Mammary epithelial cell (primary cell): ENCODE results near the gene ATP13A3.

Source experiments
- CTCF ChIP-seq, 2 donors: IDR thresholded peaks in 1 of 2; conservative IDR thresholded peaks in 1 of 2; 2 replicates each; pipeline ENCODE4 v1.5.1; 2011 to 2012; ENCODE audit warnings: inconsistent platforms in 2 of 2, low read length in 2 of 2, mild to moderate bottlenecking in 2 of 2, control low read depth in 1 of 2, low read depth in 1 of 2; ENCODE audit not compliant: insufficient read depth in 1 of 2; ENCODE audit errors: extremely low read depth in 1 of 2
- EZH2 ChIP-seq: IDR thresholded peaks from 2 replicates; pipeline ENCODE4 v1.6.1; 2012; ENCODE audit warnings: low read length, inconsistent platforms, borderline replicate concordance

- TF ChIP-seq CTCF (conservative IDR thresholded peaks at IDR 0.05 in 1 of 2, IDR thresholded peaks at IDR 0.05 in 1 of 2; ENCODE audit: extremely low read depth in 1 of 2, insufficient read depth in 1 of 2, low read depth in 1 of 2, low read length in 2 of 2): no peak
- TF ChIP-seq EZH2: no peak
Observed at GRCh38 chr3:194504146-194504545, 17.3 kb upstream of the ATP13A3 start.
